Mesodermal cell (in vitro differentiated cells): ENCODE results near the gene UGT2B28. TPM values are rescaled to one million over a fixed set of nuclear protein-coding genes. Genes with fewer than 3 reads are reported as not detected.
"Not testable (repeated sequence)": the region's sequence is repeated elsewhere in the genome, so short reads cannot be mapped to it uniquely, and the experiment has no call there.

ENCODE experiments used
- H3K27ac ChIP-seq: 2 replicates; pipeline ENCODE4 v1.7.0; 2013; ENCODE audit warnings: mild to moderate bottlenecking, low read depth, low read length, moderate library complexity; ENCODE audit not compliant: severe bottlenecking
- H3K36me3 ChIP-seq: 2 replicates; pipeline ENCODE4 v1.7.1; 2013; ENCODE audit warnings: mild to moderate bottlenecking, low read length, moderate library complexity; ENCODE audit not compliant: control insufficient read depth, insufficient read depth
- H3K4me1 ChIP-seq: one replicate; pipeline ENCODE4 v1.7.1; 2013; ENCODE audit warnings: mild to moderate bottlenecking, low read length; ENCODE audit not compliant: insufficient read depth, control insufficient read depth, poor library complexity, severe bottlenecking
- H3K4me3 ChIP-seq: 2 replicates; pipeline ENCODE4 v1.7.0; 2013; ENCODE audit warnings: low read length, control low read depth, mild to moderate bottlenecking; ENCODE audit not compliant: insufficient read depth, poor library complexity, severe bottlenecking; ENCODE audit errors: extremely low read depth
- H3K9me3 ChIP-seq: 2 replicates; pipeline ENCODE4 v1.7.1; 2013; ENCODE audit warnings: mild to moderate bottlenecking, low read length, moderate library complexity; ENCODE audit not compliant: control insufficient read depth
- WGBS, 2 experiments: methylation state at CpG; one replicate each; pipeline ENCODE4 v1.1.5; 2013; ENCODE audit warnings: missing lambda C conversion rate in 2 of 2; ENCODE audit not compliant: insufficient coverage in 2 of 2; 5-methylcytosine and 5-hydroxymethylcytosine counted together
- polyA plus RNA-seq, 2 experiments: library from polyadenylated mRNA; stranded (reverse); fragments of 50-300 nt; gene quantifications; one replicate each; pipeline ENCODE4 v1.2.3, GENCODE V29; 2013

Gene UGT2B28
- not detected for polyA plus RNA-seq (2013, experiment 1 of 2)
- not detected for polyA plus RNA-seq (2013, experiment 2 of 2)

- not testable (repeated sequence) for H3K4me1 ChIP-seq, H3K4me3 ChIP-seq, H3K9me3 ChIP-seq, H3K36me3 ChIP-seq, H3K27ac ChIP-seq
- no CpG with 5 or more reads among the region's 4 CpGs for WGBS, 2 experiments
These were observed at the start of gene UGT2B28 for GRCh38 chr4:69280081-69280480. UGT2B28 (plus strand) TSS chr4:69280475; CDS start chr4:69280501, 26 bp downstream.

DNA sequence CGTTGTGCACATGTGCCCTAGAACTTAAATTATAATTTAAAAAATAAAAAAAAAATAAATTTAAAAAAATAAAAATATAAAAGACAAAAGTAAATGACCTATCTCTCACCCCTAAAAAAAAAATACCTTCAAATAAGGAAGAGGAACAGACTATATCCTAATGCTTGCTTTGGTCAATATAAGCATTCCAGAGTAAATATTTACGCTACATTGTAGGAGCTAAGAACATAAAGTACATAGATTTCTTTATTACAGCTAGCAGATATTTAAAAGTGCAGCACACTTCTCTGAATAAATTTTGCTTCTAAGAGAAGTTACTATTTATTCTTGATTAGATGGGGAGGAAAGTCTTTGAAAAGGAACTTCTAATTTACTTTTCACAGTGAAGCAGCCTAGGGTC, 41.2 kb upstream of the UGT2B28 start:
- no peaks in the 10 kb centered on the region for H3K4me1 ChIP-seq
- no CpG with 5 or more reads among the region's 2 CpGs for WGBS, 2 experiments
- H3K27ac ChIP-seq = no peak overlapping the region
- no peaks in the 10 kb centered on the region for H3K36me3 ChIP-seq
- no peaks in the 10 kb centered on the region for H3K9me3 ChIP-seq
- H3K4me3 ChIP-seq = no peak overlapping the region

GRCh38 chr4:69239557-69240168, 40.6 kb upstream of the UGT2B28 start:
- H3K4me3 ChIP-seq = no peak overlapping the region
- H3K9me3 ChIP-seq = no peaks in the 10 kb centered on the region
- H3K4me1 ChIP-seq = no peaks in the 10 kb centered on the region
- H3K27ac ChIP-seq = peak overlapping the region; percentile 23
- no peaks in the 10 kb centered on the region for H3K36me3 ChIP-seq
- 92 to 94% methylated on average over 1 to 2 of the region's 6 CpGs for WGBS, 2 experiments

GRCh38 chr4:69240787-69241186, 39.5 kb upstream of the UGT2B28 start:
- H3K4me1 ChIP-seq, H3K4me3 ChIP-seq, H3K27ac ChIP-seq, H3K9me3 ChIP-seq, H3K36me3 ChIP-seq: not testable (repeated sequence)
- no CpG with 5 or more reads among the region's 3 CpGs for WGBS, 2 experiments

- not testable (repeated sequence) for H3K9me3 ChIP-seq, H3K4me3 ChIP-seq, H3K4me1 ChIP-seq, H3K36me3 ChIP-seq, H3K27ac ChIP-seq
- WGBS, 2 experiments = 100% methylated on average over 1 of the region's 2 CpGs; no CpG with 5 or more reads in 1 of the 2 experiments
These were observed 38.5 kb upstream of the UGT2B28 start for GRCh38 chr4:69241746-69242145.

DNA sequence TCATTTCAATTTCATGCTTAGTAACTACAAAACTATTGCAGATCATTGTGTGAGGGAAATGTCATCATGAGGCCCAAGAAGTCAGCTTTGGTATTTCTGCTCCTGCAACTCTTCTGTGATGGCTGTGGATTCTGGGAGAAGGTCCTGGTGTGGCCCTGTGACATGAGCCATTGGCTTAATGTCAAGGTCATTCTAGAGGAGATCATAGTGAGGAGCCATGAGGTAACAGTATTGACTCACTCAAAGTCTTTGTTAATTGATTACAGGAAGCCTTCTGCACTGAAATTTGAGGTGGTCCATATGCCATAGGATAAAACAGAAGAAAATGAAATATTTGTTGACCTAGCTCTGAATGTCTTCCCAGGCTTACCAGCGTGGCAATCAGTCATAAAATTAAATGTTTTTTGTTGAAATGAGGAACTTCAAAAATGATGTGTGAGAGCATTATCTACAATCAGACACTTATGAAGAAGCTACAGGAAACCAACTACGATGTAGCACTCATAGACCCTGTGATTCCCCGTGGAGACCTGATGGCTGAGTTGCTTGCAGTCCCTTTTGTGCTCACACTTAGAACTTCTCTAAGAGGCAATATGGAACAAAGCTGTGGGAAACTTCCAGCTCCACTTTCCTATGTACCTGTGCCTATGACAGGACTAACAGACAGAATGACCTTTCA, 37.6 kb upstream of the UGT2B28 start:
- not testable (repeated sequence) for H3K4me3 ChIP-seq, H3K9me3 ChIP-seq, H3K27ac ChIP-seq, H3K36me3 ChIP-seq, H3K4me1 ChIP-seq
- WGBS, 2 experiments = 100% methylated on average over 1 of the region's 3 CpGs; no CpG with 5 or more reads in 1 of the 2 experiments

DNA sequence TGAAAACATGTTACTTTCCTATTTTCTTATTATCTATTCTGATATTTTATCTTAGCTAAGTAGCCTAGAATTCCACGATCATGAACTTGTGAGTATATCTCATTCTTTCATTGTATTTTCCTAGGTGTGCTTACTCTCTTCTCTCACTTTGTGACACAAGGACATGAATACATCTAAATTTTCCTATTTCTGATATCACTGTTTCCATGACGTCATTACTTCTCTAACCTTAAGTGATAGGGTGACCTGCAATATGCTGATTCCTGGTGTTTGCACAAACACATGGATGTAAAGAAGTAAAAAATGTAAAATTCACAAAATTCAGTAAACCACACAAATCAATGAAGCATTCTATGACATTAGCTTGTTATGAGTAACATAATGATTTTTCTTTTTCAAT, 29.4 kb upstream of the UGT2B28 start:
- not testable (repeated sequence) for H3K4me1 ChIP-seq, H3K9me3 ChIP-seq, H3K36me3 ChIP-seq, H3K4me3 ChIP-seq, H3K27ac ChIP-seq
- WGBS, 2 experiments = no CpG with 5 or more reads among the region's 2 CpGs

- not testable (repeated sequence) for H3K9me3 ChIP-seq, H3K36me3 ChIP-seq, H3K4me1 ChIP-seq, H3K4me3 ChIP-seq
- H3K27ac ChIP-seq = peak overlapping the region; percentile 46
- WGBS, 2 experiments = 75 to 100% methylated on average over 1 of the region's 3 CpGs
These were observed 27.0 kb upstream of the UGT2B28 start for GRCh38 chr4:69253147-69253772.

DNA sequence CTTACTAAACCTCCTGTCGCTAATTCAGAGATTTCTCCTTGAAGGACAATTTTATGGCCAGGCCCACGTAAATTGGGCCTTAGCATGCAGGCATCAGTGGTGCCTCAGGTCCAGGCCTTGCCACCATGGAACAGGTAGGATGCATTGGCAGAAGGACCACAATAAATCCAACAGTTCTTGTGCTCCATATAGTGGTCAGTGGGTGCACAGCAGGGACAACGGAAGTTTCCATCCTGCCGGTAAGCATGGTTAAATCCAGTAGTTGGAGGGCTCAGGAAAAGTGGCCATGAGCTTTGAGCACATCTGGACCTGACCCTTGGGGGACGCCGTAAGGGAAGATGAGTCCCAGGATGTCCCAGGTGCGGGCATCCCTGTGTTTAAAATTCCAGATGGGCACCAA, 11.7 kb upstream of the UGT2B28 start:
- not testable (repeated sequence) for H3K36me3 ChIP-seq, H3K27ac ChIP-seq, H3K4me3 ChIP-seq, H3K4me1 ChIP-seq, H3K9me3 ChIP-seq
- 90 to 96% methylated on average over 4 to 6 of the region's 7 CpGs for WGBS, 2 experiments

DNA sequence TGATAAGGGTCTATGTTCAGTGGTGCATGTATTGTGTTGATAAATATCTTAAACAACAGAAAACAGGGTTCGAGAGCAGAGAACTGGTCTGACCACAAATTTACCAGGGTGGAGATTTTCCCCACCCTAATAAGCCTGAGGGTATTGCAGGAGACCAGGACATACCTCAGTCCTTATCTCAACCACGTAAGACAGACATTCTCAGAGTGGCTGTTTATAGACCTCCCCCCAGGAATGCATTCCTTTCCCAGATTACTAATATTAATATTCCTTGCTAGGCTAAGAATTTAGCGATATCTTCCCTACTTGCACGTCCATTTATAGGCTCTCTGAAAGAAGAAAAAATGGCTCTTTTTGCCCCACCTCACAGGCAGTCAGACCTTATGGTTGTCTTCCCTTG, 16.1 kb downstream of the UGT2B28 start:
- not testable (repeated sequence) for H3K27ac ChIP-seq, H3K4me1 ChIP-seq, H3K9me3 ChIP-seq, H3K4me3 ChIP-seq, H3K36me3 ChIP-seq
- WGBS, 2 experiments = 94 to 95% methylated on average over 2 to 3 of the region's 4 CpGs

DNA sequence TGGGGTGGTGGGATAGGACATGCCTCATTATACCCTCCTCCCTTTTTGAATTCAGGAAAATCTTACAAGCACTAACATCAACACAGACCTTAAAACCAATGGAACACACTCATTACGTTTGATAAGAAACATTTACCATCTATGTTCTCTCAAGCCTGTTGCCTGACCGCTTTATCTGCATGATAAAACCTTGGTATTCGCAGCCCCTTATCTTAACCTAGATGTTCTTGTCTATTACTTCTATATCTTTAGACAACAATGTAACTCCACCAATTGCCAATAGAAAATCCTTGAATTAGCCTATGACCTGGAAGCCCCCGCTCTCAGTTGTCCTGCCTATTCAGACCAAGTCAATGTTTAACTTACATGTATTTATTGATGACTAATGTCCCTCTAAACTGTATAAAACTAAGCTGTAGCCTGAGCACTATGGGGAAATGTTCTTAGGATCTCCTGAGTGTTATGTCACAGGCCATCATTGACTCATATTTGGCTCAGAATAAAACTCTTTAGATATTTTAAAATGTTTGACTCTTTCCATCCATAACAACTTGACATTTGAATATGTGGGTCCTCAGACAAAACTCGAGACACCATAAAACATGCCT, 28.3 kb downstream of the UGT2B28 start:
- H3K4me3 ChIP-seq, H3K27ac ChIP-seq, H3K9me3 ChIP-seq, H3K36me3 ChIP-seq, H3K4me1 ChIP-seq: not testable (repeated sequence)
- 88 to 90% methylated on average over 3 of the region's 5 CpGs for WGBS, 2 experiments
